HG03469 (cell line): ENCODE data around the gene ZCCHC14.
"Not testable (repeated sequence)": the region's sequence is repeated elsewhere in the genome, so short reads cannot be mapped to it uniquely, and the experiment has no call there.

ENCODE experiments used
- ATAC-seq: cut with Tn5 transposase; IDR thresholded peaks from one replicate; pipeline ENCODE4 v1.9.1; 2021; ENCODE audit warnings: mild to moderate bottlenecking, moderate library complexity, moderate number of reproducible peaks; ENCODE audit not compliant: unreplicated experiment

Gene ZCCHC14

DNA sequence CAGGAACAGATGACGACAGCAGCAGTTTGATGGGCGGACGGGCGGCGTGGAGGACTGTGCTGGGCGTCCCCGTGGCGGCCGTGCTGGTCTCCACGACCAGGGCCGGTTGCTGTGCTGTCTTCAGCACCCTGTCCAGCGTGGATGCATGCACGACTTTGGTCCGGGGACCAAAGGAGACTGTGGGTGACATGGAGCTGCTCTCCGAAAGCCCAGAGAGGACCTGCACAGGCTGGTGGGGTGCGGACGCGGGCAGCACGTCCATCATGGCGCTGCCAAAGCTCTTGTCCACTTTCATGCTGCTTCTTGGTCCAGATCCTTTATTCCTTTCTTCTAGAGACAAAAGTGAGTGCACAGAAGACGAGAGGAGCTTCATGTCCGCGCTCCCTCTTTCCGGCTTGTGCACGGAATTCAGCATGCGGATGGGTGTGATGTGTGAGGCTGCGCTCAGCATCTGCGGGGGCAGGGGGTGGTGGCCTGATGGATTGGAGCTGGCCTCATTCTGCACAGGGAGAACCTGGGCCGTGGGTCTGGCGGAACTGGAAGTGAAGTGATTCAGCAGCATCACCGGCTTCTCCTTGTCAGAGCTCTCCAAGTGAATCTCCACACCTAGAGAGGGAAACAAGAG lies 80.3 kb downstream of the ZCCHC14 start:
- no peak for ATAC-seq

DNA sequence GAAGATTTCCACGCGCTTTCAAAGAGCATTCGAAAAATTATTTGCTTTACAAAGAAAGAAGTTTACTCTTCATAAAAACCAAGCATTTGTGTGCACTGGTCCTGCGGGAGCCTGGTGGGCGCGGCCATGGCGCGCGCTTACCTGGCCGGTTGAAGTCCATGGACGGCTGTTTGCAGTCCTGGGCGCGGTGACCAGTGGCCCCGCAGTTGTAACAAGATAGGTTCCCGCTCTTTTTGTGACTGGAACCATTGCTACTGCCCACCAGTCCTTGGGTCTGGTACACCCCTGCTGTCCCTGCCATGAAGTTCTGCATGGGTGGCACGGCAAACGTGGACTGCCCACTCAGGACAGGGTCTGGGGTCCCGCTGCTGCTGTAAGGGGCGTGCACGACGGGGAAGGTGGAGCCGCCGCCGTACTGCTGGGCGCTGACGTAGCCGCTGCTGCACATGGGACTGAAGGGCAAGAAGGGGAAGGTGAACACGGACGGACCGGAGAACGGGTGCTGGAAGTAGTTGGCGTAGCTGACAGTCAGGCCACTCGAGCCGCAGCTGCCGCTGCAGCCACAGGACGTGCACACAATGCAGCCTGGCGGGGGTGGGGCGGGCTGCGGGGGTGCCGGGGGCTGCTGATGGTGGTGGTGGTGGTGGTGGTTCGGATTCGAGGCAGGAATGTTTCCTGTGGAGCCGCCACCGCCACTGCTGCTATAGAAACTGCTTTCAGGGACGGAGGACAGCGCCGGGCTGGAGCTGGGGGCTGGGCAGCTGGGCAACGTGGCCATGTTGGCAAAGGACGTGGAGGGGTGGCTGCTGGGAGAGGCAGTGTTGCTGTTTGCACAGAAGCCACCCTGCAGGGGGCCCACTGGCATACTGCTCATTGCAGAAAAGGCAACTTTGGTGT lies 81.2 kb downstream of the ZCCHC14 start:
- ATAC-seq = no peak

DNA sequence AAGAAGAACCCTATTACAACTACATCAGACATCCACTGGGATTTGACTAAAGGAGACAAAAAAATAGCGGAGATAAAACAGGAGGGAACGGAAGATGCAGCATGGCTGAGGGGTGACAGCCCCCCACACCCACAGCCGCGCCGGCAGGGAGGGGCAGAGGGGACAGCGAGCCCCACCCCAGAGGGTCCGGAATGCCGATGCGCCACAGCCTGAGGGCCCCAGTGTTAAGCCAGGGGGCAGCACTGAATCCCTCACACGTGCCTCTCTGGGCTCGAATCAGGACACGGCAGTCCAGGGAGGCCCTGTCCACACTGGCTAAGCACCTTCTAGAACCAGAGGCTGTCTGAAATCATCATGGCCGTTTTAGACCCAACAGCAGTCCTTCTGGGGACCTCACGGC lies 81.9 kb downstream of the ZCCHC14 start:
- ATAC-seq = no peak

DNA sequence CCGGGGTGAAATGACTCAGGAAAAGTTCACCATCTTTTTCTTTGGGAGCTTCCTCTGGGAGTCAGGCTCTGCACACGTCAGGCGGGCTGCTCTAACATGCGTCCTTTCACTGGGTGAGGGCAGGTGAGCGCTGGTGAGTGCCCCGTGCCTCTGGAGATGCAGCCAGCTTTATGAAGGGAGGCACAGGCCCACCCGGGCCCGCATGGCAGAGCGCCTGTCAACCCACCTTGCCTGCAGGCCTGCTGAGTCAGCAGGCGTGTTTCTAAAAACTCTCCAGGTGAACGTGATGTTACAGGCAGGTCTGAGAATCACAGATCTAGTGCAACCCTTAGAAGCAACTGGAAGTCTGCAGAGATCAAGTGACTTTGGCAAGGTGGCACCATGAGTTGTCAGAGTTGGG lies 82.3 kb downstream of the ZCCHC14 start:
- ATAC-seq = no peak

DNA sequence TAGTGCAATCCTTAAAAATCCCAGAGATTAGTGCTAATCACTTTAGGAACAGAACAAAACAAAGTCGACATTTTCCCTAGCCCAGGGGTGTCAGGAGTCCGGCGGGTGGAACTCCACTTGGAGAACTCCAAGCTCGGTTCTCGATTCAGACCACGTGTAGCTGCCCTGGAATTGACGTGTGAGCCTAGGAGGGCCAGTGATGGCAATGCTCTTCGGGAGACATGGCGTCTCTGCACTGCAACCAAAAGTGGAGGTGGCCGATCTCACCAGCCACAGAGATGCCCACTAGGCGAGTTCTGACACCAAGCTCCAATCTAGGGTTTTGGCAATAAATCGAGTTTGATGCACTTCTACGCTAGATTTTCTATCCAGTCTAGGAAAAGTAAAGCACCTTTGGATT lies 83.0 kb downstream of the ZCCHC14 start:
- no peak for ATAC-seq

DNA sequence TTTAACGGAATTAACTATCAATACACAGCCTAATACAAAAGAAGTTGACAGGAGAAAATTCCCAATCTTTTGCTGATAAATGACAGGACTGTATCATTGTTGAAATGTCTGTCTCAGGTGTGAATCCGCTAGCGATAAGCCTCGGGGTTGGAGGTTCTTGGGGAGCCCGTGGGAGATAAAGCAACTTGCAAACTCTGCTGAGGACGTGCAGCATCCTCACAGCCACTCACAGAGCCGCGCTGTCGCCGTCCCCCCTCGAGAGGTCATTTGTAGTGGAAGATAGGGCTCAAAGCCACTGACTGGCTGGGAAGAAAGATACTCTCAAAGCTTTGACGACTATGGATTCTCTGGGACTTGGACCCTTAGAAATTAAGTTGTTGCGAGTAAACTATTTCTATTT lies 83.7 kb downstream of the ZCCHC14 start:
- ATAC-seq = no peak

DNA sequence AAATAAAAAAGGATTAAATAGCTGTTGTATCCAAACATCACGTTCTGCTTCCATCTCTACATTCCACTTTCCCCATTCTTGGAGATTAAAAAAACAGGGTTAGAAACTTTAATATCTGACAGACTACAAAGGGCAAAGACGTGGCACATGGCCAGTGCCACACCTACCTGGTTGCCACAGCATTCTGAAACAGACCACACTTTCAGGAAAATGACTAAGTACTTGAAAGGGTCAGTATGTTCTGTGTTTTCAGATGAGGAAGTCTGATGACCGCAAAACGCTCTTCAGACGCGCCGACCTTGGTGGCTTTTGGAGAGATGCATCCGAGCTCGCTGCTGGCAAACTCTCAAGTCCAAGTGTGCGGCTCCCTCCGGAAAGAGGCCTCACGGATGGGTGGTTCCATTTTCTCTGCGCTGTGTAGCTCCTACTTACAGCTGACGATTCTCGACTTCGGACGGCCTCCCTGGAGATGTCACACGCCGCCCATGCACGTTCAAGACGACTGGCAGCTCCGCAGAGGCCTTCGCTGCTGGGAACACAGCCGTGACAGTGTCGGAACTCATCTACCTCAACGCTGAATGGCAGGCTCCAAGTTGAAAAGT lies 85.2 kb downstream of the ZCCHC14 start:
- ATAC-seq = no peak

DNA sequence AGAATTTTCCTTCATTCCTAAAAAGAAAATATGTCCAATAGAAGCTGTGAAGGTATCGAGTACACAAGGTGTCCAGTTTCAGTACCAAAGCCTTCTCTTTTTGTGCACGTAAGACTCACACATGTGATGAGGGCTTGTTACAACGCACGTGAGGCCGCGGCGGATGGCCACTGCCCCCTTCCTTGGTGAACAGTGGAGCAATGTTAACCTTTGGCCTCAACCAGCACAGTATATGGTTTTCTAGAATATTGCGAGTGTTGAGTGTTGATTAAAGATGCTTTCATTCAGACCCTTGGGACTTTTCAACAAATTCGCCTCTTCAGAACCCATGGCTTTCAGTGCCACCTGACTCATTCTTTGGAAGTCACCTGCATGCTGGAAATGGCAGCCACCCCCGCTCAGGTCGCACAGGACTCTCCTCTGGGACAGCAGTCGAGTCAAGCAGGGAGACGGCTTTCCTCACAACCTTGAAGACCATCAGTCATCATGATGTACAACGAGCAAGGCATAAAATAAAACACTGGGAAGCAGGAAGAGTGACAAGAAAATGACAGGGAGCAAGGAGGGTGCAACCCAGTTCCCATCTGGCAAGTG lies 86.2 kb downstream of the ZCCHC14 start:
- ATAC-seq = no peak

DNA sequence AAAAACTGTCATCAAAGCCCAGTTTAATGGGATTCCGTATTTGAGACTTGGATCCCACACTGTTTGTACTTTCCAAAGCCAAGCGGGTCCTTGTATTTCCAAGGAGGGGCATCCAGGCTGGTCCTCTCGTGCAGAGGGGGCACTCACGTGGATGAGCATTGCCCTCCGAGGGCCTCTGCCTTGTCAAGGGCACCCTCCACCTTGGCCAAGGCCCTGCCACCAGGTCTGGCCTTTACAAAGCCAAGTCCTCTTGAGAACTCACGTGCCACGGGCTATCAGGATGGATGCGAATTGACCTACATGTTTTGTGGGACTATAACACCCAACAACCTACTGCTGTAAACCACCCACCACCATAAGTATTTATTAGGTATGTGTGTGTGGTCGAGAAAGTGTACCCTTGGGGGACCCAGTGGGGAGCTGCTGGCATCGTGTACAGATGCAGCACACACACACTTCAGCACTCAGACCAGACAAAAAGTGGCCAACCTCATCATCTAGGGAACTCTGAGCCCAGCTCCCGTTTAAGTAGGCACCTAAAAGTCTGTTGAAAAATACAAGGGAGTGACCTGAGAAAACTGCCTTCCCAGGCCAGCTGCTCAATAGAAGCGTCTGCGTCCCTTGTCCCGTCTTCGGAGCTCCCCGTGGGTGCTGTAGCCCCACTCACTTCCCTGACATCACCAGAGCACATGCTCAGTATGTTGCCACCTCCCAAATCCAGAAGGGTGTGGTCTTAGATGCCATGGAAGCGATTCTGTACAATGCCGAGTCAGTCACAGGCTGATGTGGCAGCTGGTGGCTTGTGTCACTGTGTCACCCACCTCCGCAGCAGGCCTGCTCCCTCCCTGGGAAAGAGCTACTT lies 87.8 kb downstream of the ZCCHC14 start:
- ATAC-seq = no peak

DNA sequence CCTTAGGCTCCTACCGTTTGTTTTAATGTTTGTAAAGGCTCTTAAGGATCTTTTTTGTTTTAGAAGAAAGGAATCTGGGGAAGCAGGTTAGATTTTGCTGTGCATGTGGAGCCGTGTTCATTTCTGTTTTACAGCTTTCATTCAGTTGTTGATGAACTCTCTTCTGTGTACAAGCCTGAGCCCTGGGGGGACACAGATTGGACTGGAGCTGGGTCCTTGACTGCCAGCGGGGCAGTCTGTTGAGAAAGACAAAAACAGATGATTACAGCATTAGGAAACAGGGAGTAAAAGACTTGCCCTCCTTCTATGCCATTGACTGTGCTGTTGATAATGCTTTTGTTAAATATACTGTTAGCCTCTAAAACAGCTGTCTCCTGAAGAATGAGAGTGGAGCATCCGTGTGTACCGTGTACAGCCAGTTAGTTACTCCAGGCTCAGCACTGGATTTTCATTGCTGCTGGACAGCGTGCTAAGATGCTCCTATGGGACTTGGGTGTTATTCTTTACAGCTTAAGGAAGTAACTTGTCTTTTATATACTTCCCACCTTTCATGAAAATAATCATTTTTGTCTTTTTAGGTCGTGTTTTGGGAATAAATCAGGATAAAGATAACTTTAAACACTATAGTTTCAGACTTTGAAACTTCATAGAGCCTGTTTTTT lies 97.5 kb downstream of the ZCCHC14 start:
- ATAC-seq = no peak

DNA sequence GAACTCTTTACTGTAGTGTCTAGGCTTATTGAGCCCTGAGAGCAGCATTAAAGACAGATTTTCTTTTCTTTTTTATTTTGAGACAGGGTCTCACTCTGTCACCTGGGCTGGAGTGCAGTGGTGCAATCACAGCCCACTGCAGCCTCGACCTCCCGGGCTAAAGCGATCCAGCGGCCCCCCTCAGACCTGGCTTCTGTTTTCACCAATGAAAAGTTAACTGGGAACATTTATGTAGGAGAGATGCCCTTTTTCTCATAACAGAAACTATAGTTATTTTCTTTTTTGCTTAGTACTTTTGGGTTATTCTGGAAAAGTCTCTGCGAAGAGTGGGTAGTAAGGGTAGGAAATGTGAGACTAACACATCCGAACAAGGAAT lies 99.2 kb downstream of the ZCCHC14 start:
- no peak for ATAC-seq

DNA sequence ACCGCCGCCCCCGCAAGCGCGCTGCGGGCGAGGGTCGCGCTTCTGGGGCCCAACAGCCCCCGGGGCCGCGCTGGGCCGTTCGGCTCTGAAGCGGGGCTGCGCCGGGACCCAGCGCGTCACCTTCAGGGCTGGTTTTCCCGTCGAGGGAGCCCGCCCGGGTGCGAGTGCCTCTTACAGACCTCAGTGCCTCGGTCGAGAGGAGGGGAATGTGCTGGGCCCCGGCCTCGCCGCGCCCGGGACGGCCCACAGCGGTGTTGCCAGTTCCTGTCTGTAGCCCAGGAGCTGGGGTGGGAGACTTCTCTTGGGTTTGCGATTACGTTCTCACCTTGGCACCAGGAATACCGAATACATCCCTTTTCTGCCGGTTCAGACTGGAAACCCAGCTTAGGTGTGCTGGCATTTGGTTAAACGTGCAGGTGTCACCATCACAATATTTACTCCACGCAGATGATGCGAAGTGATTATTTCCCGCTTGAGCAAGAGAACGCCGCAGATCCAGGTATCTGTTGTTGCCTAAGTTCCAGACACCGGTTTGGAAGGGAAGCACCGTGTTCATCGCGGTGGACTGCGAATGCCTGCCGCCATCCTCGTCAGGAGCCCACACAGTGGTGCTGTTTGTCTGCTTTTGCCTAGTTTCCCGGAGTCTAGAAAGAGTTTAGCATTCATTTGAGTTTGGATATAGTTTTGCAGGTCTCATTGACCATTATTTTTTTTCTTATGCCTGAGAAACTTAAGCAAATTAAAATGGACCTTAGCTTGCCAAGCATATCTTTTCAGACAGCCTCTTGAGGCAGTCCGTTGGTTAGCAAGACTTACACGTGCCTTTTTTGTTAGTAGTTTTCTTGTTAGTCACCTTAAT lies 99.8 kb downstream of the ZCCHC14 start:
- no peak for ATAC-seq

DNA sequence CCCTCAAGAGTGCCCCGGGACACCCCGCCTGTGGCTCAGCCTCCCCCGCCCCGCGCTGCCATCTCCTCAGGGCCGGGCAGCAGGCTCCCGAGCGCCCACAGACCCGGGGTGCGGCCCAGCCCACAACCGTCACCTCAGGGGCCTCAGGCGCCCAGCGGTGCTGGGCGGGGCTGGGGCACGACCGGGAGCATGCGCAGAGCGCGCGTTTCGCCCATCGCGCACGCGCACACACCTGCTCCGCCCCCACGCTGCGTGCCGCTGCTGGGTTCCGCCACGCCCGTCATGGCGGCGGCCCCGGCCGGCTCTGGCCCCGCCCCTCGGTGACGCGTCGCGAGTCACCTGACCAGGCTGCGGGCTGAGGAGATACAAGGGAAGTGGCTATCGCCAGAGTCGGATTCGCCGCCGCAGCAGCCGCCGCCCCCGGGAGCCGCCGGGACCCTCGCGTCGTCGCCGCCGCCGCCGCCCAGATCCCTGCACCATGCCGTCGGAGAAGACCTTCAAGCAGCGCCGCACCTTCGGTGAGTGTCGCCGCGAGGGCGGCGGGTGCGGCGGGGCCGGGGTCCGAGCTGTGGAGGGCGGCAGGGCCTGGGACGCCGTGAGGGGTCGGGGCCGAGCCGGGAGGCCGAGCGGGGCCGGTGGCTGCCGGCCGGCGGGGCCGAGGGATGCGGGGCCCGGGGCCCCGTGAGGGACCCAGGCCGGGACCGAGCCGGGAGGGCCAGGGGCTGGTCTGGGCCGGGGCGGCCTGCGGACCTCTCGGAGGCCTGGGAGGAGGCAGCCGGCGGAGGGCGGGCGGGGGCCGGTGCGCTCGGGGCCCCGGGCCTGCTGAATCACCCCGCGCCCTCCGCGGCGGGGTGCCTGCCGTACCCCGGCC lies 100.6 kb downstream of the ZCCHC14 start, which contains the start of gene MAP1LC3B:
Gene MAP1LC3B (plus strand): TSS at position 387 of the 871 bp plus-strand sequence. CDS start 92 bp downstream, at position 479.
- ATAC-seq = peak; percentile 32

DNA sequence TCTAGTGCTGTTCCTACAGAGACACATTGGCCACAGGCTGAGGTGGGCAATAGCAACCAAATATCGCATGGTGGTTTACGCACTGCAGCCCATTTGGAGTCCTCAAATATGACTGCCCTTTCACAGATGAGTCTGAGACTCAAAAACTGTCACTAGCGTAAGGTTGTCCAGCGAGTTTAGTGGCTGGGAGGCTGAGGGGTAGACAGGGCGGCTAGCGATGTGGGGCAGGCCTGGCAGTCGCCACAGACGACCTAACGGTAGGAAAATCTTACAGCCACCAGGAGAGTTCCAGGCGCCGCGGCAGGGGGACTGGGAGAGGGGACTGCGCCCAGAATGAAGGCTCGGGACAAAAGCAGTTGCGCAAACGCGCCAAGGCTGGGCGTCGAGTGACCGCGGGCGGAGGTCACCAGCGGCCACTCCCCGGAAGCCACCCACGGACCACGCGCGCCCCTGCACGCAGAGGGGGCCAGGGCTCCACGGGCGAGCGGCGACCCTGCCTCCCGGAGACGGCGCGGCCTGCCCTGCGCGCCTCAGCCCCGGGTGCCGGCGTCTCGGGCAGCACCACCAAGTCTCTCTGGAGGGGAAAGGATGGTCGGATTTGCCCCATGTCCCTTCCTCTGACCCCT lies 101.4 kb downstream of the ZCCHC14 start:
- peak; percentile 1 for ATAC-seq

DNA sequence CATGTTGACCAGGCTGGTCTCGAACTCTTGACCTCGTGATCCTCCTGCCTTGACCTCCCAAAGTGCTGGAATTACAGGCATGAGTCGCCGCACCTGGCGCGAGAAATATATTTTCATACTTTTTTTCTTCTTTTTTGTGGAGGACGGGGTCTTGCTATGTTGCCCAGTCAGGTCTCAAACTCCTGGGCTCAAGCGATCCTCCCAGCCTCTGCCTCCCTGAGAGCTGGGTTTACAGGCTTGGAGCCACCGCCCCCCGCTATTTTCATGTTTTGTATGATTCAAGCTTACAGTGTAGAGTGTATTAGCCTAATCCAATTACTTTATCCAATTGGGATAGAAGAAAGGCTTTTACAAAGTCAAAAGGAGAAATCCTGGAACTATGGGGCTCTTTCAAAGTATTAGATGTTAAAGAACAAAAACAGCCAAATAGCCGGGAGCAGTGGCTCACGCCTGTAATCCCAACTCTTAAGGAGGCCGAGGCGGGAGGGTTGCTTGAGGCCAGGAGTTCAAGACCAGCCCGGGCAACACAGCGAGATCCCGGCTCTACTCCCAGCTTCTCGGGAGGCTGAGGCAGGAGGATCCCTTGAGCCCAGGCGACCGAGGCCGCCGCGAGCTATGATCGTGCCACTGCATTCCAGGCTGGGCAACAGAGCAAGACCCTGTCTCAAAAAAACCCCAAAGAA lies 102.0 kb downstream of the ZCCHC14 start:
- ATAC-seq = no peak

DNA sequence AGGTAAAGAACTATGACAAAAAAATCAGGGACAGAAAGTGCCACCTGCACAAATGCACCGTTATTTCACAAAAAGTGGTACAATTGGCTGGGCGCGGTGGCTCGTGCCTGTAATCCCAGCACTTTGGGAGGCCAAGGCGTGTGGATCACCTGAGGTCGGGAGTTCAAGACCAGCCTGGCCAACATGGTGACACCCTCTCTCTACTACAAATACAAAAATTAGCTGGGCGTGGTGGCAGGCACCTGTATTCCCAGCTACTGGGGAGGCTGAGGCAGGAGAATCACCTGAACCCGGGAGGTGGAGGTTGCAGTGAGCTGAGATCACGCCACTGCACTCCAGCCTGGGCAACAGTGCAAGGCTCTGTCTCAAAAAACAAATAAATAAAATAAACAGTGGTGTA lies 102.9 kb downstream of the ZCCHC14 start:
- ATAC-seq = not testable (repeated sequence)

DNA sequence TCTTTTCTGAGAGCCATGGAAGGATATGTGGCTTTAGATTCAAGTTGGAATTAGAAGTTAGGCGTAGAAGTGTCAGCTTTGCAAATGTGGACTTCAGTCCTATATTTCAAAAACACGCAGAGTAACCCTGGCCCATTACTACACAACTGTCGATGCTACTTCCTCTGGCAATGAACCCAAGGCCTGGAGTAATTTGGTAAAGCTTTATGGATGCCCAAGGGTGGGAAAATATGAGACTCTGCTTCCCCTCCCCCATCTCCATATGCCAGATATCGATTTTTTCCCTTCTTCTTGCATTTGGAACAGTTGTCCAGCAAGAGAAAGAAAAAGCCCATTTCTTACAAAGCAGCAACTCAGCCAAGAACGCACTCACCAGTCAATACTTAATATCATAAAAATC lies 103.6 kb downstream of the ZCCHC14 start:
- ATAC-seq = no peak
